Measurements from ENCODE around the gene L3MBTL3. TPM values are rescaled to one million over a fixed set of nuclear protein-coding genes. Genes with fewer than 3 reads are reported as not detected.

The L3MBTL3 gene
- polyA plus RNA-seq, 1 experiment: 6.8 TPM

DNA sequence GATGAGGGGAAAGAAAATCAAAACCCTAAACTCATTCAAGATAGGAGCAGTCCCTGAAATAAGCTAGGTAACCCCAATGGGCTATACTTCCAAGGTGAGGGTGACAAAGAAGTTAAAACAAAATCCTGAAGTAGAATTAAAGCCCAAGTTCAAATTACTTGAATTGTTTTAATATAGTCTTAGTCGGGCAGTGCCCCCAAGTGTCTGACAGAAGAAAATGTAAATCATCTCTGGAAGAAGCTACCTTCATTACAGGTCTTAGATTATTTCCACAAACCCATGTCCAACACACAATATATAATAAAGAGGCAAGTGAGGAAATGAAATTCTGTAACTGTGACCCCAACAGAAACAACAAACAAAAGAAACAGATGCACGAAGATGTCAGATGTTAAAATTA is 36.8 kb upstream of the L3MBTL3 start:
- TF ChIP-seq, protein P1, sequence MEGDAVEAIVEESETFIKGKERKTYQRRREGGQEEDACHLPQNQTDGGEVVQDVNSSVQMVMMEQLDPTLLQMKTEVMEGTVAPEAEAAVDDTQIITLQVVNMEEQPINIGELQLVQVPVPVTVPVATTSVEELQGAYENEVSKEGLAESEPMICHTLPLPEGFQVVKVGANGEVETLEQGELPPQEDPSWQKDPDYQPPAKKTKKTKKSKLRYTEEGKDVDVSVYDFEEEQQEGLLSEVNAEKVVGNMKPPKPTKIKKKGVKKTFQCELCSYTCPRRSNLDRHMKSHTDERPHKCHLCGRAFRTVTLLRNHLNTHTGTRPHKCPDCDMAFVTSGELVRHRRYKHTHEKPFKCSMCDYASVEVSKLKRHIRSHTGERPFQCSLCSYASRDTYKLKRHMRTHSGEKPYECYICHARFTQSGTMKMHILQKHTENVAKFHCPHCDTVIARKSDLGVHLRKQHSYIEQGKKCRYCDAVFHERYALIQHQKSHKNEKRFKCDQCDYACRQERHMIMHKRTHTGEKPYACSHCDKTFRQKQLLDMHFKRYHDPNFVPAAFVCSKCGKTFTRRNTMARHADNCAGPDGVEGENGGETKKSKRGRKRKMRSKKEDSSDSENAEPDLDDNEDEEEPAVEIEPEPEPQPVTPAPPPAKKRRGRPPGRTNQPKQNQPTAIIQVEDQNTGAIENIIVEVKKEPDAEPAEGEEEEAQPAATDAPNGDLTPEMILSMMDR (IDR thresholded peaks at IDR 0.05; ENCODE audit: insufficient read depth, low read depth, low read length): peak; percentile 16; the same call in 1 of the 2 replicates
- CTCF ChIA-PET: interaction anchor here (1.2 to 1.5 kb wide), 3 partner anchors 10 to 52 kb away, joined by 3 to 5 read pairs (median 4); no protein-coding TSS in a partner anchor
- no peak overlapping the region for H3K4me3 ChIP-seq (ENCODE audit: low read depth, low read length)
- POLR2A ChIA-PET: no interaction called here
- peaks cover 2% of the 10 kb centered on the region; the same call in 1 of the 2 replicates for H3K27me3 ChIP-seq (ENCODE audit: control insufficient read depth, insufficient read depth, low read length)
- no peak for DNase-seq (ENCODE audit: low read depth)
- no peaks in the 10 kb centered on the region for H3K36me3 ChIP-seq (ENCODE audit: control insufficient read depth, insufficient read depth, low read length)

DNA sequence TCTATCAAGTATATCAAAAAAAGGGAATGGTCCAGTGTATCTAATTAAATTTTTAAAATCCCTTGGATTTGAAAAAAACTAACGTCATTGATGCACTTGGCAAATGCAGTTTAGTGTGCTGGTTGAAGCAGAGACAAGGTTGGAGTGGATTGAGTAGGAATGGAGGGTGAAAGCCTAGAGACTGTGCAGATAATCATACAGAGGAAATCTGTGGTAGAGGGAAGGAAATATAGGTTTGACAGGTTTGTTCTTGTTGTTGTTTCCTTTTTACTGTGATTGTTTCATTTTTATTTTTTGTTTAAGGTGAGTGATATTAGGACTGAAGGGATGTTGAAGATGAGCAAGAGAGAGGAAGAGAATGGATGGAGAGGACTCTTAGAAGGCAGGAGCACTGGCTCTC is 29.0 kb upstream of the L3MBTL3 start:
- CTCF ChIA-PET: no interaction called here
- Histone ChIP-seq H3K36me3 (ENCODE audit: control insufficient read depth, insufficient read depth, low read length) (no peaks in the 10 kb centered on the region), H3K4me3 (ENCODE audit: low read depth, low read length) (no peak overlapping the region), H3K27me3 (ENCODE audit: control insufficient read depth, insufficient read depth, low read length) (peaks cover 2% of the 10 kb centered on the region)
- POLR2A ChIA-PET: no interaction called here
- TF ChIP-seq, protein P1 (IDR thresholded peaks at IDR 0.05; ENCODE audit: insufficient read depth, low read depth, low read length): no peak
- DNase-seq (ENCODE audit: low read depth): no peak

DNA sequence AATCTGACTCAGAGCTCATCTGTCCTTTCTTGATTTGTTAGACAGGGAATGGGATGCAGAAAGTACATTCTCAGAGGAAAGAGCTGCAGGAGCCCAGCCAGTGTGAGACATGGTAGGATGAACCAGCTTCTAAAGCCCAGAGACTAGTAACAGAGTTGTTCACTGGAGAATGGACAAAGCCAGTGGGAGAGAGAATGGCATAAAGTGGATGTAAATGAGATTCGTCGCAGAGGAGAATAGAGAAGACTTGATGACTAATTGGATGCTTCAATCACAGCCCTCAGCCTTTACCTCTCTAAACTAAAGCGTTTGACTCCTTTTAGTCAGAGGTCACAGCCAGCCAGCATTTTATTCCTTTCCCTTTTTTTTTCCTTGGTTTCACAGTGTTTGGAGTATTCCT is 25.5 kb upstream of the L3MBTL3 start:
- Histone ChIP-seq H3K36me3 (ENCODE audit: control insufficient read depth, insufficient read depth, low read length) (no peaks in the 10 kb centered on the region), H3K4me3 (ENCODE audit: low read depth, low read length) (no peak overlapping the region), H3K27me3 (ENCODE audit: control insufficient read depth, insufficient read depth, low read length) (peaks cover 2% of the 10 kb centered on the region; the same call in 1 of the 2 replicates)
- DNase-seq (ENCODE audit: low read depth): no peak
- TF ChIP-seq, protein P1 (IDR thresholded peaks at IDR 0.05; ENCODE audit: insufficient read depth, low read depth, low read length): no peak
- ChIA-PET CTCF (interaction anchor here (0.8 to 1.3 kb wide), 2 partner anchors 11 to 20 kb away, joined by 3 read pairs; no protein-coding TSS in a partner anchor), POLR2A (no interaction called here)

DNA sequence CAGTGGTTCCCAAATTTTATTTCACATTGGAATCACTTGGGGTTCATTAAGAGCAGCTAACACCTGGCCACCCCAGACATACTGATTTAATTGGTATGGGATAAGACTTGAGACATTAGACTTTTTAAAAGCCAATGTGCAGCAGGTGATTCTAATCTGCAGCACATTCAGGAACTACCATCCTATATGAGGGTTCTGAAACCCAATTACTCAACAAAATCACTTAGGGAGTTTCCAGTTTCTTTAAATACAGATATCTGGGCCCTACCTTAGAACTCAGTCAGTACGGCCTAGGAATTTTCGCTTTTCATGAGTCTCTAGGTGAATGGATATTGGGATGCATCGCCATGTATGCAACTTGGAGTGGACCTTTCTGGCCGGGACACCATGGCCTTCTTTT is 24.0 kb upstream of the L3MBTL3 start:
- Histone ChIP-seq H3K36me3 (ENCODE audit: control insufficient read depth, insufficient read depth, low read length) (no peaks in the 10 kb centered on the region), H3K4me3 (ENCODE audit: low read depth, low read length) (no peak overlapping the region), H3K27me3 (ENCODE audit: control insufficient read depth, insufficient read depth, low read length) (peaks cover 2% of the 10 kb centered on the region; the same call in 1 of the 2 replicates)
- no peak for DNase-seq (ENCODE audit: low read depth)
- TF ChIP-seq, protein P1 (IDR thresholded peaks at IDR 0.05; ENCODE audit: insufficient read depth, low read depth, low read length): no peak
- POLR2A ChIA-PET: no interaction called here
- CTCF ChIA-PET: no interaction called here

DNA sequence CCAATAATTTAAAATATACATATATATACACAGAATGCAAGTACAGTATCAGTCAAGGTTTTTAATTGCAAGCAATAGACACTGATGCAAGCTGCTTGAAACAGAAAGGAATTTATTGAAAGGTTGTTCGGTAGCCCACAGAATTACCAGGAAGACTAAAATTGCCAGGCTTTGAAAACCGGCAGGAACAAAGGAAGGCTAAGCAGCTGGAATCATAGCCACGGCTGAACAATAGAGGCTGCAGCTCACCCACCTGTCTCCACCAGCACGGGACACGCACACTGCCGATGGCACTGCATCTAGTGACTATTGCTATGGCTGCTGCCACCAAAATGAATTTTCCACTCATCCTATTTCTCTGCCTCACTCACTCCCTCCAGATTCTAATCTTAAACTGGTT is 22.0 kb upstream of the L3MBTL3 start:
- ChIA-PET CTCF (interaction anchor here (1.0 kb wide), 1 partner anchor 25 kb away, joined by 3 read pairs; no protein-coding TSS in a partner anchor), POLR2A (no interaction called here)
- Histone ChIP-seq H3K36me3 (ENCODE audit: control insufficient read depth, insufficient read depth, low read length) (no peaks in the 10 kb centered on the region), H3K27me3 (ENCODE audit: control insufficient read depth, insufficient read depth, low read length) (peaks cover 2% of the 10 kb centered on the region; the same call in 1 of the 2 replicates), H3K4me3 (ENCODE audit: low read depth, low read length) (no peak overlapping the region)
- DNase-seq (ENCODE audit: low read depth): no peak
- TF ChIP-seq, protein P1 (IDR thresholded peaks at IDR 0.05; ENCODE audit: insufficient read depth, low read depth, low read length): no peak

Measured in BJ (cell line).